ENCODE data around the gene KCNH8.
"Not testable (repeated sequence)": the region's sequence is repeated elsewhere in the genome, so short reads cannot be mapped to it uniquely, and the experiment has no call there.

The KCNH8 gene

GRCh38 chr3:19221081-19221480 is 72.8 kb downstream of the KCNH8 start:
- H3K36me3 ChIP-seq (ENCODE audit: control insufficient read depth, insufficient read depth, low read length) = no peaks in the 10 kb centered on the region
- no peak overlapping the region for H3K9ac ChIP-seq (ENCODE audit: low read length)
- peaks cover 13% of the 10 kb centered on the region for H3K4me1 ChIP-seq (ENCODE audit: control insufficient read depth, insufficient read depth, low read length)
- H3K4me3 ChIP-seq (ENCODE audit: low read depth, low read length) = no peak overlapping the region
- no peaks in the 10 kb centered on the region for H3K9me3 ChIP-seq (ENCODE audit: control insufficient read depth, insufficient read depth, low read depth, low read length)
- no peaks in the 10 kb centered on the region for H3K27me3 ChIP-seq (ENCODE audit: control insufficient read depth, insufficient read depth, low read length)
- no peak overlapping the region for H3K27ac ChIP-seq (ENCODE audit: low read depth, low read length)

- H3K9me3 ChIP-seq (ENCODE audit: control insufficient read depth, insufficient read depth, low read depth, low read length) = no peaks in the 10 kb centered on the region
- no peak overlapping the region for H3K4me3 ChIP-seq (ENCODE audit: low read depth, low read length)
- H3K27me3 ChIP-seq (ENCODE audit: control insufficient read depth, insufficient read depth, low read length) = no peaks in the 10 kb centered on the region
- no peak overlapping the region for H3K27ac ChIP-seq (ENCODE audit: low read depth, low read length)
- H3K4me1 ChIP-seq (ENCODE audit: control insufficient read depth, insufficient read depth, low read length) = peaks cover 11% of the 10 kb centered on the region
- H3K9ac ChIP-seq (ENCODE audit: low read length) = no peak overlapping the region
- no peaks in the 10 kb centered on the region for H3K36me3 ChIP-seq (ENCODE audit: control insufficient read depth, insufficient read depth, low read length)
Observed at GRCh38 chr3:19226479-19226878, 78.2 kb downstream of the KCNH8 start.

GRCh38 chr3:19228167-19228566 is 79.9 kb downstream of the KCNH8 start:
- Histone ChIP-seq H3K4me1 (ENCODE audit: control insufficient read depth, insufficient read depth, low read length) (peaks cover 9% of the 10 kb centered on the region), H3K4me3 (ENCODE audit: low read depth, low read length) (no peak overlapping the region), H3K27me3 (ENCODE audit: control insufficient read depth, insufficient read depth, low read length) (no peaks in the 10 kb centered on the region), H3K36me3 (ENCODE audit: control insufficient read depth, insufficient read depth, low read length) (no peaks in the 10 kb centered on the region), H3K9ac (ENCODE audit: low read length) (no peak overlapping the region), H3K27ac (ENCODE audit: low read depth, low read length) (no peak overlapping the region), H3K9me3 (ENCODE audit: control insufficient read depth, insufficient read depth, low read depth, low read length) (no peaks in the 10 kb centered on the region)

GRCh38 chr3:19229086-19229485 is 80.8 kb downstream of the KCNH8 start:
- no peak overlapping the region for H3K9ac ChIP-seq (ENCODE audit: low read length)
- no peak overlapping the region for H3K4me3 ChIP-seq (ENCODE audit: low read depth, low read length)
- peaks cover 9% of the 10 kb centered on the region for H3K4me1 ChIP-seq (ENCODE audit: control insufficient read depth, insufficient read depth, low read length)
- no peak overlapping the region for H3K27ac ChIP-seq (ENCODE audit: low read depth, low read length)
- H3K27me3 ChIP-seq (ENCODE audit: control insufficient read depth, insufficient read depth, low read length) = no peaks in the 10 kb centered on the region
- H3K36me3 ChIP-seq (ENCODE audit: control insufficient read depth, insufficient read depth, low read length) = no peaks in the 10 kb centered on the region
- no peaks in the 10 kb centered on the region for H3K9me3 ChIP-seq (ENCODE audit: control insufficient read depth, insufficient read depth, low read depth, low read length)

- H3K27me3 ChIP-seq (ENCODE audit: control insufficient read depth, insufficient read depth, low read length); H3K36me3 ChIP-seq (ENCODE audit: control insufficient read depth, insufficient read depth, low read length); H3K27ac ChIP-seq (ENCODE audit: low read depth, low read length); H3K9me3 ChIP-seq (ENCODE audit: control insufficient read depth, insufficient read depth, low read depth, low read length); H3K4me3 ChIP-seq (ENCODE audit: low read depth, low read length); H3K9ac ChIP-seq (ENCODE audit: low read length); H3K4me1 ChIP-seq (ENCODE audit: control insufficient read depth, insufficient read depth, low read length): not testable (repeated sequence)
Observed at GRCh38 chr3:19229881-19230280, 81.6 kb downstream of the KCNH8 start.

- no peak overlapping the region for H3K9ac ChIP-seq (ENCODE audit: low read length)
- peaks cover 3% of the 10 kb centered on the region; the same call in 1 of the 2 replicates for H3K9me3 ChIP-seq (ENCODE audit: control insufficient read depth, insufficient read depth, low read depth, low read length)
- no peaks in the 10 kb centered on the region for H3K36me3 ChIP-seq (ENCODE audit: control insufficient read depth, insufficient read depth, low read length)
- no peaks in the 10 kb centered on the region for H3K27me3 ChIP-seq (ENCODE audit: control insufficient read depth, insufficient read depth, low read length)
- H3K4me1 ChIP-seq (ENCODE audit: control insufficient read depth, insufficient read depth, low read length) = peaks cover under 1% of the 10 kb centered on the region; the same call in 1 of the 2 replicates
- no peak overlapping the region for H3K4me3 ChIP-seq (ENCODE audit: low read depth, low read length)
- H3K27ac ChIP-seq (ENCODE audit: low read depth, low read length) = no peak overlapping the region
Observed at GRCh38 chr3:19231792-19232461, 83.6 kb downstream of the KCNH8 start.

- Histone ChIP-seq H3K27me3 (ENCODE audit: control insufficient read depth, insufficient read depth, low read length) (no peaks in the 10 kb centered on the region), H3K27ac (ENCODE audit: low read depth, low read length) (no peak overlapping the region), H3K9me3 (ENCODE audit: control insufficient read depth, insufficient read depth, low read depth, low read length) (peaks cover 3% of the 10 kb centered on the region; the same call in 1 of the 2 replicates), H3K9ac (ENCODE audit: low read length) (no peak overlapping the region), H3K36me3 (ENCODE audit: control insufficient read depth, insufficient read depth, low read length) (no peaks in the 10 kb centered on the region), H3K4me1 (ENCODE audit: control insufficient read depth, insufficient read depth, low read length) (no peaks in the 10 kb centered on the region), H3K4me3 (ENCODE audit: low read depth, low read length) (no peak overlapping the region)
Observed at GRCh38 chr3:19232566-19232965, 84.3 kb downstream of the KCNH8 start.

GRCh38 chr3:19233882-19234784 is 85.8 kb downstream of the KCNH8 start:
- not testable (repeated sequence) for H3K9ac ChIP-seq (ENCODE audit: low read length); H3K9me3 ChIP-seq (ENCODE audit: control insufficient read depth, insufficient read depth, low read depth, low read length)

GRCh38 chr3:19248143-19248542 is 99.8 kb downstream of the KCNH8 start:
- H3K27me3 ChIP-seq (ENCODE audit: control insufficient read depth, insufficient read depth, low read length) = no peaks in the 10 kb centered on the region
- no peak overlapping the region for H3K9ac ChIP-seq (ENCODE audit: low read length)
- no peaks in the 10 kb centered on the region for H3K9me3 ChIP-seq (ENCODE audit: control insufficient read depth, insufficient read depth, low read depth, low read length)
- H3K36me3 ChIP-seq (ENCODE audit: control insufficient read depth, insufficient read depth, low read length) = no peaks in the 10 kb centered on the region
- peaks cover 4% of the 10 kb centered on the region for H3K4me1 ChIP-seq (ENCODE audit: control insufficient read depth, insufficient read depth, low read length)
- no peak overlapping the region for H3K4me3 ChIP-seq (ENCODE audit: low read depth, low read length)
- no peak overlapping the region for H3K27ac ChIP-seq (ENCODE audit: low read depth, low read length)

More at GRCh38 chr3:19233882-19234784, 85.8 kb downstream of the KCNH8 start:
- H3K36me3 ChIP-seq (ENCODE audit: control insufficient read depth, insufficient read depth, low read length); H3K4me1 ChIP-seq (ENCODE audit: control insufficient read depth, insufficient read depth, low read length); H3K4me3 ChIP-seq (ENCODE audit: low read depth, low read length); H3K27me3 ChIP-seq (ENCODE audit: control insufficient read depth, insufficient read depth, low read length); H3K27ac ChIP-seq (ENCODE audit: low read depth, low read length): not testable (repeated sequence)

- H3K9ac ChIP-seq (ENCODE audit: low read length) = no peak overlapping the region
- H3K4me3 ChIP-seq (ENCODE audit: low read depth, low read length) = no peak overlapping the region
- peaks cover 4% of the 10 kb centered on the region for H3K4me1 ChIP-seq (ENCODE audit: control insufficient read depth, insufficient read depth, low read length)
- H3K27me3 ChIP-seq (ENCODE audit: control insufficient read depth, insufficient read depth, low read length) = no peaks in the 10 kb centered on the region
- H3K9me3 ChIP-seq (ENCODE audit: control insufficient read depth, insufficient read depth, low read depth, low read length) = no peaks in the 10 kb centered on the region
- no peaks in the 10 kb centered on the region for H3K36me3 ChIP-seq (ENCODE audit: control insufficient read depth, insufficient read depth, low read length)
- no peak overlapping the region for H3K27ac ChIP-seq (ENCODE audit: low read depth, low read length)
Observed at GRCh38 chr3:19248767-19249166, 100.5 kb downstream of the KCNH8 start.

GRCh38 chr3:19250959-19251610 is 102.8 kb downstream of the KCNH8 start:
- Histone ChIP-seq H3K4me3 (ENCODE audit: low read depth, low read length) (no peak overlapping the region), H3K27me3 (ENCODE audit: control insufficient read depth, insufficient read depth, low read length) (no peaks in the 10 kb centered on the region), H3K27ac (ENCODE audit: low read depth, low read length) (no peak overlapping the region), H3K9me3 (ENCODE audit: control insufficient read depth, insufficient read depth, low read depth, low read length) (no peaks in the 10 kb centered on the region), H3K9ac (ENCODE audit: low read length) (no peak overlapping the region), H3K4me1 (ENCODE audit: control insufficient read depth, insufficient read depth, low read length) (peaks cover 4% of the 10 kb centered on the region), H3K36me3 (ENCODE audit: control insufficient read depth, insufficient read depth, low read length) (no peaks in the 10 kb centered on the region)

All from HUES6 (cell line).